Bronchus fibroblast of lung (primary cell): ENCODE data around the gene DES. TPM values are rescaled to one million over a fixed set of nuclear protein-coding genes. Genes with fewer than 3 reads are reported as not detected.

Source experiments
- total RNA-seq: library from RNA; depleted of rRNA; stranded (reverse); fragments of >200 nt; gene quantifications from 2 replicates; pipeline ENCODE4 v1.2.3, GENCODE V29; 2015

The DES gene
- 3.0 and 5.0 TPM in 2 replicates for total RNA-seq

GRCh38 chr2:219418155-219419011 is at the start of gene DES:
Gene DES, plus strand, starts transcription at chr2:219418377. Its CDS starts 86 bp downstream, at chr2:219418463.

GRCh38 chr2:219387306-219388120 is 30.7 kb upstream of the DES start, which contains the start of gene DNPEP:
Gene DNPEP, minus strand, starts transcription at chr2:219387912. Its CDS starts 118 bp downstream, at chr2:219387794.

GRCh38 chr2:219434718-219435525 is 16.7 kb downstream of the DES start, which contains the start of gene SPEG:
Gene SPEG, plus strand, starts transcription at chr2:219434843. Its CDS starts 135 bp downstream, at chr2:219434978.

Other genes with a start within 250 kb of the DES start
- 0.45 and 0.50 TPM in 2 replicates for gene SLC23A3, start 248.3 kb upstream of the DES start, total RNA-seq
- 25.0 and 25.4 TPM in 2 replicates for gene CNPPD1, start 241.5 kb upstream of the DES start, total RNA-seq
- 34.6 and 41.9 TPM in 2 replicates for gene RETREG2, start 240.1 kb upstream of the DES start, total RNA-seq
- gene ZFAND2B, start 211.6 kb upstream of the DES start, total RNA-seq, result 28.2 and 31.9 TPM in 2 replicates
- 12.4 and 15.5 TPM in 2 replicates for gene ABCB6, start 199.4 kb upstream of the DES start, total RNA-seq
- 50.8 and 53.8 TPM in 2 replicates for gene ATG9A, start 188.7 kb upstream of the DES start, total RNA-seq
- gene ANKZF1, start 188.6 kb upstream of the DES start, total RNA-seq, result 18.7 and 21.7 TPM in 2 replicates
- 11.4 and 12.9 TPM in 2 replicates for gene GLB1L, start 172.9 kb upstream of the DES start, total RNA-seq
- gene STK16, start 172.9 kb upstream of the DES start, total RNA-seq, result 15.9 and 18.8 TPM in 2 replicates
- gene TUBA4B, start 165.1 kb upstream of the DES start, total RNA-seq, result not detected in 2 replicates
- gene TUBA4A, start 164.5 kb upstream of the DES start, total RNA-seq, result 20.2 and 24.7 TPM in 2 replicates
- gene DNAJB2, start 139.0 kb upstream of the DES start, total RNA-seq, result 19.8 and 23.7 TPM in 2 replicates
- 7.9 and 9.8 TPM in 2 replicates for gene PTPRN, start 109.0 kb upstream of the DES start, total RNA-seq
- not detected in 2 replicates for gene RESP18, start 85.6 kb upstream of the DES start, total RNA-seq
- gene DNPEP, start 30.5 kb upstream of the DES start, total RNA-seq, result 42.2 and 45.6 TPM in 2 replicates
- 13.2 and 14.0 TPM in 2 replicates for gene SPEG, start 16.5 kb downstream of the DES start, total RNA-seq
- gene GMPPA, start 80.5 kb downstream of the DES start, total RNA-seq, result 57.2 and 64.1 TPM in 2 replicates
- gene ASIC4, start 96.1 kb downstream of the DES start, total RNA-seq, result 0.34 TPM in 1 of 2 replicates, not detected in the other
- gene CHPF, start 125.4 kb downstream of the DES start, total RNA-seq, result 94.3 and 95.3 TPM in 2 replicates
- 0.74 and 1.2 TPM in 2 replicates for gene TMEM198, start 125.7 kb downstream of the DES start, total RNA-seq
- 32.0 and 32.1 TPM in 2 replicates for gene OBSL1, start 153.2 kb downstream of the DES start, total RNA-seq
- not detected in 2 replicates for gene INHA, start 153.9 kb downstream of the DES start, total RNA-seq
- gene STK11IP, start 179.5 kb downstream of the DES start, total RNA-seq, result 9.7 and 10.4 TPM in 2 replicates
- 1.3 and 1.8 TPM in 2 replicates for gene SLC4A3, start 209.3 kb downstream of the DES start, total RNA-seq